Lung microvascular endothelial cell (primary cell): ENCODE measurements around the gene RAPGEF4. TPM values are rescaled to one million over a fixed set of nuclear protein-coding genes. Genes with fewer than 3 reads are reported as not detected.

ENCODE experiments used
- DNase-seq, 2 donors: peaks; one replicate each; pipeline versions ENCODE4 v3.0.0 to v3.0.0-alpha.2; 2010; ENCODE audit warnings: low read depth in 2 of 2
- total RNA-seq: library from RNA; depleted of rRNA; stranded (reverse); fragments of >200 nt; gene quantifications from 2 replicates; pipeline ENCODE4 v1.2.1, GENCODE V29; 2014

The RAPGEF4 gene
- total RNA-seq, 1 donor from 2014 or later = 17.3 TPM

DNA sequence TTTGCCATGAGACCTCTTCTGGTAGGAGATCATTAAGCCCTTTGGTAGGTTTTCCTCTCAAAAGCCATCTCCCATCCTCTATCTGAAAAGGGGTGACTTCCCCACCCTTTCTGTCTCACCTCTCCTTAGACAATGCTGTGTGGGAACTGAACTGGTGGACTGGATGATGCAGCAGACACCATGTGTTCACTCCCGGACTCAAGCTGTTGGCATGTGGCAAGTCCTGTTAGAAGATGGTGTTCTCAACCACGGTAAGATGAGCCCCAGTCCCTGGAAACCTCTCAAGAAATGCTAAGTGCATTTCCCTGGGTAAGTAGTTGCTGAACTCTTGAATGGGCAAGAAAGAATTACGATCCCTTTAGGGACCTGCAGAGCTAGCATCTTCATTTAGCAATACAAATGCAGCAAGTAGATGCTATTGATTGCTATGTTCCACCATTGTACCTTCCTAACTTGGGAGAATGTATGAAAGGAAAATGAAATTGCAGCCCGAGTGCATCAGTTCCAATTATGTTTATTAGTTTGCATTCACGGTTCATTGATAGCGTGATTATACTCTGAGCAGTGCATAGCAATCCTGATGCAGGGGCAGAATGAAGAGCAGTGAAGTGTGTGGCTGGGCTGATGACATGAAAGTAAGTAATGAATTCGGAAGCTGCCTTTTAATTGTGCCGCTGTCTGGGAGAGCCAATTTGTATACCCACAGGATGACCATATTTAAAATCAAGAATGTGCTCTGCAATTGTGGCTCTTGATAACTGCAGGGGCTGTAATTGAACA, 230.0 kb downstream of the RAPGEF4 start:
- DNase-seq = no peak

DNA sequence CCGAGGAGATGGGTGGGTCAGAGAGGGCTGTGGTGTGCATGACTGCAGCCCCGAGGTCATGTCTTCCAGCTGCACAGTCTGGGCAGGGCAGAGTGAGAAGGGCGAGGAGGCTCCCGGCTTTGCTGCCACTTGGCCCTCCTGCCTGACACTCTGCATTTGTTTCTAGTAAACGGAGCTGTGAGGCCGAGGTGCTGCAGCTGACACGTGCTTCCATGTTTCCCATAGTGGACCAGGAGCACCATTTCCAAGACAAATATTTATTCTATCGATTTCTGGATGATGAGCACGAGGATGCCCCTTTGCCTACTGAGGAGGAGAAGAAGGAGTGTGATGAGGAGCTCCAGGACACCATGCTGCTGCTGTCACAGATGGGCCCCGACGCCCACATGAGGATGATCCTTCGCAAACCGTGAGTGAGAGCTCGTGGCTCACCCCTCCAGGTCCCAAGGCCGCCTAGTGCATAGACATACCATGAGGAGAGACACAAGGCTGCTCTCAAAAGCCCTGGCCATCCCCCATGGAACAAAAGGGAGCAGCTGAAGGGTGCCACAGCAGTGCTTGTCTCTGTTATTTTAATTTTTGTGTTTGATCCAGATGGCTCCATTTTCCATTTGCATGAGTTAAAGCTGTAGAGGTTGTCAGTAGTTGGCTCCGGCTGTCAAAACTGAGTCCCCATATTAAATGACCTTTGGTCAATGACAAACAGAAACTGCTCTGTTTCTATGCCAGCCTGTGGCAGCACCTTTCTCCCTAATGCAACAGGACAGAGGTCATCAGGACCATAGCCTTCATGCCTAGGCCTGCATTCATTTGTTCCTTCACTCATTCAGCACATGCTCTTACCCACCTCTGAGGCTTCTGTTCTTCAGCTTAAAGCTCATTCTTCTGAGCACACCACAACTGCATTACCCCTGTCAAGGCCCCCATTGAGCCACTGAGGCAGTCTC, 231.7 kb downstream of the RAPGEF4 start:
- peak in 1 of 2 donors; percentile 50 for DNase-seq

DNA sequence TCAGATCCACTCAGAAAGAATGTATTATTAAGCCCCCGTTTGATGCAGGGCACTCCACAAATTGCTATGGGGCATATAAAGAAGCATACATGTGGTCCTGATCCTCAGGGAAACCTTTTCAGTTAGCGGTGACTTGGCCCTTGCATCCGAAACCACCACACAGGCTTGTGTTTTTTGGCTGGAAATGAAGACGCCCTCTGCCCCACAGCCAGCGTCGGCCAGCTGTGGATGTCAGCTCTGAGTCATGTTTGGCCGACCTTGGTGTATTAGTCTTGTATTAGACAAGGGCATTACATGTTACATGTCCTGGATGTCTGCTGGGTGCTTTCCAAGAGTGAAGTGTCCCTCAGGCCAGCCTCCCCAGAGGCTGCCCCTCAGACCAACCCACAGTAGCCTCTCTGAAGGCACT, 232.4 kb downstream of the RAPGEF4 start:
- peak; percentile 94 to 97 for DNase-seq

DNA sequence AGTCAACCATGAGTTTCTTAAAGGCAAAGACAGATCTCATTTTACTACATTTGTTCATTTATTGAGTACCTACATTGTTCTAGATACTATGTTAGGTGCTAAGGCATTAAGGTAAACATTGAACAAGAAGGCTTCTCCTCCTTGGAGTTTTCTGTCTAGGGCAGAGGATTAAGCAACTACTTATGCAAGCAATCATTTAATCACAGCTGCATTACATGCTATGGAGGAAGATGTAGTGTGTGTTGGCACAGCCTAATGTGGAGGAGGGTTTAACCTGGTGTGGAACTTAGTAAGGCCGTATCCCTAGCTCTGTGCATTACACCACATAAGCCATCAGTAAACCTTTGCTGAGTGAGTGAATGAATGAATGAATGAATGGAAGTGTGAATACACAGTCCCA, 233.5 kb downstream of the RAPGEF4 start:
- no peak for DNase-seq

DNA sequence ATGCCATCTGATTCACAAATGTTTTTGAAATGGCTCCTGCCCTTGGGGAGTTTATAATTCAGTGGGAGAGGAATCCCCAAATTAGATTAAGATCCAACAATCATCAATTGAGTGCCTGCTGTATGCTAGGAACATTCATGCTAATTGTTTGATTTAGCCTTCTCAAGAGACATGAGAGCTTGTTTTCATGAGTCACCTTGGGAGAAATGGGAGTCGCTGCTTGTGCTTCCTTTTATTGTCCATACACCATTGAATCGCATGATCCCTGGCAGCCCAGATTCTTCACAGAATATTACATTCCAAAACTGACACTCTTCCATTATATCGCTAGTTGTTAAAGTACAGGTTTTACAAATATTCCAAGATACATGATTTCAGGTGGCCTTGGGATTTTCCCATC, 234.0 kb downstream of the RAPGEF4 start:
- DNase-seq = peak in 1 of 2 donors; percentile 85

DNA sequence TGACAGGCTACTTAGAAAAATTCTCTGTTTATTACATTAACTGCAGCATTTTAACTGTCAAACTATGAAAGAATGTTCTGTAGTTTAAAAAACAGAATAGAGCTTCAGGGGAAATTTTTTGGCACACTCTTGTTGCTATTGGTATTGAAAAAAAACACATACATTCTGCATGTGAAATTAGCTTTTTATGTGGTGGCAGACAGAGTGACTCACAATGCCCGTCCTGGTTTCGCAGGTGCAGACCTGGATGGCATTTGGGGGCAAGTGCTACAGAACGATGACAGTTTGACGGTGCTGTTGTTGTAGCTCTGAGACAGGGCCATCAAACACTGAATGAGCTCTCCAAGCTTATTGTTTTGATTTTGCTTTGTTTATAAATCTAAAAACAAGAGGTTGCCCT, 235.0 kb downstream of the RAPGEF4 start:
- peak; percentile 4 to 81 for DNase-seq

DNA sequence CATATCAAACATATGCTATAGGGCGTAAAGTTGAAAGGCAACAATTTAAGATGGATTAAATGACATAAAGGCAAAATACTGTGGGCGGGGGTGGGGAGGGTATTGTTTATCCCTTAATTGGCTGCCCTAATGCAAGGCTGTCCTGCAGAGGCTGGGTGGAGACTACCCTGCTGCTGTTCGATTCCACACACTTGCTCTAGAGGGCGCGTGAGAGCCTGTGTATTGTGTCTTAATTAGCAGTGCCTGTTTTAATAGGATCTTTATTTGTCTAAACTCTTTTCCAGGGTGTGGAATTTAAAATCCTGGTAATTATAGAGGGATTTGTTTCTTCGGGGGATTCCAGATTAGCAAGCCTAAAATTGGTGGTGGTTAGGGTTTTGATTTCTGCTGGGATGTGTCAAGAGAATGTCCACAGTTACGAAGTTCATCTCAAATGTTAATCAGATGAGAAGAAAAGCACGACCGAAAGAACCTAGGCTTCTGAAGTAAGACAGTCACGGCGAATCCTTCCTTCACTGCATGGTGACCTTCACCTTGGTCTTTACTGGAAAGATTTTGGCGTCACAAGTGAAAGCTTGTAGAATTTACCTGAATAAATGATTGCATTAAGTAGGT, 236.5 kb downstream of the RAPGEF4 start:
- DNase-seq = peak; percentile 46 to 66

DNA sequence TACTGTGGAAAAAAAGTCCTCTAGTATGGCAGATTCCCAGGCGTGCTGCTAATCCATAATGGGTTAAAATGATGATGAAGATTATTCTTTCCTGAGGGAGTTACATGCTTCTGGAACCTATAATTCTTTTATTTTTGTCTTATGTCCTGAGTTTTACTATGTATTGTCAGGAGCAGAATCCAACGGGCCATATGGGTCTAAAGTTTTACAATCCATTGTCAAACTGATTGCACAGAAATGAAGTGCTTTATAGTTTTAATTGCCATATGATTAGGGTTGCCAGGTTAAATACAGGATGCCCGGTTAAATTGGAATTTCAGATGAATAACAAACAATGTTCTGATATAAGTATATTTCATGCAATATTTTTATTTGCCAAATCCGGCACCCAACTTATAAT, 239.1 kb downstream of the RAPGEF4 start:
- no peak for DNase-seq

DNA sequence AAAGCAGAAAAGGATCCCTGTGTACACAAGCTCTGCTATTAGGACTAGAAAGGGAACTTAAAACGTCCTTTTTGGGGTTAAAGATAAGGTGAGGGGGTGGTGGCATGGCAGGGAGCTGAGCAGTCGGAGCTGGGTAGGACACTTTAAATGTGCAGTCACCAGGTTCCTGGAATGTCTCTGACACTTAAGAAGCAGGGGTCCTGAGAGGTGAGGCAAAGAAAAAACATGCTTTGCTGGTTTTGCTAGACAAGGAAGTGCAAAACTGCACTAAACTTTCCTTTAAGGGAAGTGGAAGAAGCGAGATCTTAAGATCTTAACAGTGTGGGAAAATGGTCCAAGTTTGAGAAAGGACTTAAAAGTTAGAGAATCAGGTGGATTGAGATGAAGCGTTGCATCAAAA, 240.5 kb downstream of the RAPGEF4 start:
- no peak for DNase-seq

DNA sequence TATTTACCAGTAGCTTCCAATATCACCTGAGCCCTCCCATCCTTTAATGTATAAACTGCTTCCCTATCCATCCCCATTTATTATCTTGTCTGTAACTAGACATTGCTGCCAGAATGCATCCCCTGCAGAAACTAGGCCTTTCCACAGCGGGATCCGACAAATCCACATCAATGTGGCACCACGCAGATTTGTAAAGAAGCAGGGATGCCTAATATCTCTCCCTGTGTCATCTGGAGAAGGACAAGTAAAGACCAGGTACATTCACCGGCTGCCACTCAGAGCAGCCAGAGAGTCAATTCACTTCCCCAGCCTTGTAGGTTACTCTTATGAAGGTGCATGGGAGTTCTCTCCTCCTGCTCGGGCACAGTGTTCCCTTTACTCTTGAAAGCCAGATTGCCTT, 241.2 kb downstream of the RAPGEF4 start:
- no peak for DNase-seq

DNA sequence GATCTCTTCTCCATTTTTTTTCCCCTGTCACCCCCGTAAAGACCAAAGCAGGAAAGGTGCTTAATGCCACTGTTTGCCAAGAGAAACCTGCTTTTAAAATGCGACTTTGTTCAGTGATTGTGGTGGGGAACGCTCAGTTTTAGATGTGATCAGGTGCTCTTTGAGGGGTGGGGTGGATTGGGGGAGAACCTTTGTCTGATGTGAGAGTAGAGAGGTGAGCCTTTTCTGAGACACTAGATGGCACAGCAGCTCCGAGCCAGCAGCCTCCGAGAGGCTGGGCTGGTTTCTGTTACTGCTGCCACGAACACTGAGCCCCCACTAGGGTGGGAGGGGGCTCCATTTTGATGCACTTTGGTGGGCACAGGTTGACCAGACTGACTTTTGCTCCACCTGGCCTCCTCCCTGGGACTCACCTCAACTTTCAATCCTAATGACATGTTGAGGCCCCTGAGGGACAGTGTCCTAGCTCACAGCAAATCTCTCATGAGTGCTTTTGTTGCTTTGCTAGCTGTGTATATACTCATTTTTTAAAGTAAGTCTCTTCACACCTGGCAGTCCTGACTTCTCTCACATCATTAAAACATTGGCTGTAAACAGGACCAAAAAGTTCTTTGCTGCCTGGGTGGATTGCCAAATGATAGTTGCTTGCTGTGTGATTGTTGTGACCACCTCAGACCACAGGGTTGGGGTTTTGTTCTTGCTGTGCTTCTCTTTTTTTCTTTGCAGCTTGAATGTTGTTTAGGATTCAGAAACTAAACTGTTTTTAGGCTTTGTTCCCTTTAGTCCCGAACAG, 241.8 kb downstream of the RAPGEF4 start:
- no peak for DNase-seq

DNA sequence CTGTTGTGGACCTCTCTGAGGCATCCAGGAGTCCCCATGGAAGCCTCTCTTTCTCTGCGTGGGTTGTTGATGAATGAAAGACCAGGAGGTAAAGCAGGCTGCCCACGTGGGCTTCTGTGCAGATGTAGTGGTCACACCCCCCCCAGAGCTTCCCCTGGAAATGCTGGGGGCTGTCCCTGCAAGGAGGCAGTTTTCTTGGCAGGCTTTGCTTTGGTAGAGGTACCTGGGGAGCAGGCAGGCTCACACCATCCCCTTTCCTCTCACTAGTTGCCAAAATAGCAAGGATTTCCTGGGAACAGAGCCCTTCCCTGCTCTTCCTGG, 242.4 kb downstream of the RAPGEF4 start:
- DNase-seq = no peak

DNA sequence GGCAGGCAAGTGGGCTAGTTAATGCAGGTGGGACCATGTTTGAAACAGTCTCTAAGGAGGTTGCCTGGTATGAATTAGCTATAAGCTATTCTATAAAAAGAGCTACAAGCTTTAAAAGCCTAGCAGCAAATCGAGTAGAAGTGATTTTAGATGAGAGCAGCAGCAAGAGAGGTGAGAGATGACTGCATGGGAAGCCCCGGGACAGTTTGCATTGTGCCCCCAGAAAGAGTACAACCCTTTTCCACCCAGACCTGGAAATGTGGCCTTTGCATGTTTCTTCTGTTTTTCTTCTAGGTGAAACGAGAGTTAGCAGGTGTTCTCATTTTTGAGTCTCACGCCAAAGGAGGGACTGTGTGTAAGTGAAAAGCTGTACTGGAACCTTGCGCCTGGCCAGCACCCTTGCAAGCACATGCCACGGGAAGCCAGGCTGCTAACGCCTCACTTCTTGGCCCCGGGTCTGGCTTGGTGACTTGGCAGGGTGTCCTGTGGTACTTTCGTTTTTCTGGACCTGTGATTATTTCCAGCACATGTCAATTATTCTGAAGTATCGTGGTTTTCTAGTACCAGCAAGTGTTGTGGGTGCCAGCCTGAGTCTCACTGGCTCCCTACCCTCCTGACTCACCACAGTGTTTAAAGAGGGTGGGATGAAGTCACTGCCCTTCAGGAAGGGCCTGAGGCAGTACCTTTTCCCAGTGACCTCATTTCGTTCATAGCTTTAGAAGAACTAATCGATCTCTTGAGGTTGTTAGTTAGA, 249.7 kb downstream of the RAPGEF4 start:
- DNase-seq = peak; percentile 12 to 65

DNA sequence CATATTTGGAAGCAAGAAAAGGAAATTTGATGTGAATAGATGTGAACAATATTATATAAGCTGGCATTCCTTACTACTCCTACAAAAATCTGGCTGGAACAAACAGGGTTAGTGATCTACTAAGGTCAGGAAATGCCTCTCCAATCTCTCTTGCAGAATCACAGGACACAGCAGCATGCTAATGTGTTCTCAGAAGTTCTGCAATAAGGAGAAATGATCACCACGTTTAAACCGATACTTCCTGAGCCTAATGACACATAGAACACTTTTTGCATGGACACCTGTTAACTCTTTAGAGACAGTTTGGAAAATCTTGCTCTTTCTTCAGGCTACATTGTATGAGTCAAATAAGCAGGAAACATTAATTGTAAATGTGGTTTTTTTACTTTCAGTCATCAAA, 250.4 kb downstream of the RAPGEF4 start:
- DNase-seq = peak; percentile 12 to 51

DNA sequence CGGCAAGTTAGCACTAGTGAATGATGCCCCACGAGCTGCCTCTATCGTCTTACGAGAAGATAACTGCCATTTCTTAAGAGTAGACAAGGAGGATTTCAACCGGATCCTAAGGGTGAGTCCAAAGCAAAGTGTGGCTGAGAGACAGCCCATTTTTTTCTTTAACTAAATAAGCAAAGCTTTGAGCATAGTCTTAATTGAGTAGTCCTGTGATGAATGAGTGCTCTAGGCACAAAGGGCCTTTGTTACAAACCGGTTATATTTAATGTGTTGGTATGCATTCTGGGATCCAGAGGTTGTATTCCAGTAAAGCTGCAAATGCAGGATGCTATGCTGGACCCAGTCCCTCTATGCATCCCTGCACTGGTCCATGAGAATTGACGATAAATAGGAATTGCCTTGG, 253.1 kb downstream of the RAPGEF4 start:
- no peak for DNase-seq

DNA sequence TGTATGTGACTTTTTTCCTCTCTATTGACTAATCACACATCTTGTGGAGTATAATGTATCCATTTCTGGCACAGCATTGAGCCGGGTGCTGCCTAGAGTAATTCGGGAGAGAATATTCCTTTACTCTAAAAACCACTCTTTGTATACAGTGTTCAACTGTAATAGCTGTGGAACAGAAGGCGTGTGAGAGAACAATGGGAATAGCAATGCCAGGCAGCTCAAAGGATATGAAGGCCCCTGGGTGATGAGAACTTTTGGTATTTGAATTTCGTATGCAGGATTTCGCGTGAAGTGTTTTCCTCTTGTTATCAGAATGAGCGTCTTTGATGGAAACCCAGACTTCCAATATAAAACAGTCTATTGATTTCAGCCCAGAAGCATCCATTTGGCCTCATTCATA, 255.4 kb downstream of the RAPGEF4 start:
- no peak for DNase-seq

DNA sequence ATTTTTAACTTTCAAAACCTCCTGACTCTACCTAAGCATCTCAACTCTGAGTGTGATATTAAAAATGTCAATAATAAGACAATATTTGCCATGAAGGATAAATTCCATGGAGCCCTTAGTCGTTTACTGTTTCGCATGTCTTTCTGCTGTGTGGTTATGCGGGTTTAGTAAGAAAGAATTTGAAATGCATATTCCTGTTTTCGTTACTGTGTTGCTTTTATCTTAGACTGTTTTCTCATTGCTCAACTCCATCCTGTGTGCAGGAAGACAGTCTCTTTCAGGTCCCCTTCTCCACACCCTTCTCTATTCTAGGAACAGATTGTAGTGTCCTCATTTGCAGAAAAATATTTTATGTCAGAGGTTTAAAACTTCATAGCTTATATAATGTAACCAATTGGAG, 257.5 kb downstream of the RAPGEF4 start:
- no peak for DNase-seq

DNA sequence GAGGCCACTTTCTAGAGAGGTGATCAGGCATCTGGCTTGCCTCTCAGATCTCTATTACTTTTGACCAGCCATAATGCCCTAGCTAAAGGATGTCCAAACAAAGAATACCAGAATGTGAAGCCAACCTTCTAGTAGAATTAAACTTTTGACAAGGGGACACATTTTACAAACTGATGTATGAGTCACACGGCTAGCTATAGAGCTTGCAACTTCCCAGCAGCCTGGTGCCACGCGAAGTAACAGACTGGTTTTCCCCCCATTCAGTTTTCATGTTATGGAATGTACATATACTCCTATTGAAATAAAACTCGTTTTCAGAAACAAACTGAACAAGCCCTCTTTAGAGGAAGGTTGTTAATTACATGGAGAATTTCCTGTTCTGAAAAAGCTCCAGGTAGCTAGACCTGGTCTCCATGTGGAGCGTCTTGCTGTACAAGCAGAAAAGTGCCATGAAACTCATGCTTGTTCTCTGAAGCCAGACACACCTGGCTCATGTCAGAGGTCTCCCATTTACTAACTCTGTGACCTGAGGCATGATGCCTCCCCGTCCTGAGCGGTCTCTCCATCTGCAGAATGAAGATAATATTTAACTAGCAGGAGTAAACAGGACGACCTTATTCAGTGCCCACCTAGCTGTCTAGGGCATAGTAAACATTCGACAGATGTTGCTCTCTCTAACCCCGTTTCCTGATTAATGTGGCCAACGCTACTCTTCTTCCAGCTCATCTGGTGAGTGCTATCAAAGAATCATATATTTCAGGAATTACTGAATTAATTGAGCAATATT, 258.5 kb downstream of the RAPGEF4 start:
- DNase-seq = no peak

DNA sequence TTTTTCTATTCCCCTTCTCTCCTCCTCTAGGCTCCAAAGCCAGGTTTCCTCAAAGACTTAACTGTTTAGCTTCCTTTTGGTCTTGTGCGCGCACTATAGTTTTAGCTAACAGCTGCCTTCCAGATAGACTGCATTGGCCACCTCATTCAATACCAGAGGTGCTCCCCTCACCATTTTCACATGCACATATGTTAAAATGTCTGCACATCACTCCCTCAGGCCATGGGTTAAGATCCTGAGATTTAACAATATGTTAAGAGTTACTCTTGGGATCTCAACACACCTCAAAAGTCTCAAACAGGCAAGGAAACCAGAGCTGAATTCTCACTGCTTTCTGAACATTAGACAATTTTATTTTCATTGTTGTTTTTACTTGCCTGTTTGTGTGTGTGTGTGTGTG, 259.2 kb downstream of the RAPGEF4 start:
- no peak for DNase-seq
